GM06990 (cell line): ENCODE data around the gene SLC6A19.

Source experiments
- DNase-seq: peaks from one replicate; pipeline ENCODE4 v3.0.0-alpha.2; 2011; ENCODE audit not compliant: insufficient read length; ENCODE audit errors: extremely low read depth
- H3K27me3 ChIP-seq: replicated peaks from 2 replicates; pipeline ENCODE4 v1.6.0; 2011; ENCODE audit warnings: low read length; ENCODE audit not compliant: control insufficient read depth, insufficient read depth
- H3K36me3 ChIP-seq: 2 replicates; pipeline ENCODE4 v1.5.1; 2011; ENCODE audit warnings: low read length; ENCODE audit not compliant: control insufficient read depth, insufficient read depth
- H3K4me3 ChIP-seq: replicated peaks from 2 replicates; pipeline ENCODE4 v1.5.1; 2011; ENCODE audit warnings: low read depth, mild to moderate bottlenecking, control low read depth, low read length
- CTCF ChIP-seq: IDR thresholded peaks from 2 replicates; pipeline ENCODE4 v1.5.1; 2011; ENCODE audit warnings: low read length, control low read depth, mild to moderate bottlenecking, inconsistent platforms; ENCODE audit not compliant: insufficient read depth, poor library complexity, severe bottlenecking

Gene SLC6A19

GRCh38 chr5:1268666-1269065, 67.3 kb downstream of the SLC6A19 start:
- no peak for DNase-seq
- no peak overlapping the region for H3K4me3 ChIP-seq
- H3K27me3 ChIP-seq = no peaks in the 10 kb centered on the region
- TF ChIP-seq CTCF = no peak
- H3K36me3 ChIP-seq = no peaks in the 10 kb centered on the region

- Histone ChIP-seq H3K36me3 (no peaks in the 10 kb centered on the region), H3K27me3 (no peaks in the 10 kb centered on the region), H3K4me3 (no peak overlapping the region)
- DNase-seq = no peak
- no peak for TF ChIP-seq CTCF
Measured at GRCh38 chr5:1270426-1270825, 69.0 kb downstream of the SLC6A19 start.

- DNase-seq = no peak
- H3K4me3 ChIP-seq = no peak overlapping the region
- H3K27me3 ChIP-seq = no peaks in the 10 kb centered on the region
- no peaks in the 10 kb centered on the region for H3K36me3 ChIP-seq
- TF ChIP-seq CTCF = no peak
Measured at GRCh38 chr5:1270933-1271914, 69.8 kb downstream of the SLC6A19 start.

- no peak for TF ChIP-seq CTCF
- no peaks in the 10 kb centered on the region for H3K36me3 ChIP-seq
- no peaks in the 10 kb centered on the region for H3K27me3 ChIP-seq
- no peak overlapping the region for H3K4me3 ChIP-seq
- no peak for DNase-seq
Measured at GRCh38 chr5:1272201-1272600, 70.8 kb downstream of the SLC6A19 start.

GRCh38 chr5:1273745-1274144, 72.3 kb downstream of the SLC6A19 start:
- no peak for DNase-seq
- no peak overlapping the region for H3K4me3 ChIP-seq
- H3K36me3 ChIP-seq = no peaks in the 10 kb centered on the region
- no peak for TF ChIP-seq CTCF
- H3K27me3 ChIP-seq = no peaks in the 10 kb centered on the region
